Activated CD4-positive, alpha-beta memory T cell treated with anti-CD3 and anti-CD28 coated beads, Interleukin-2, amount 10 ng/mL, durations not matched to agents 7 days and 5 days (primary cell): ENCODE results near the gene P2RY8. TPM values are rescaled to one million over a fixed set of nuclear protein-coding genes. Genes with fewer than 3 reads are reported as not detected.
"Not testable (repeated sequence)": the region's sequence is repeated elsewhere in the genome, so short reads cannot be mapped to it uniquely, and the experiment has no call there.

Experiments used
- CTCF ChIA-PET: fragments of 350-600 bp; sonication (Branson Sonifier 250); formaldehyde crosslinking; loops from one replicate; lab custom pipeline; 2021; ENCODE audit warnings: antibody characterized with exemption, inconsistent platforms; lab: Charles Lee
- POLR2A ChIA-PET: fragments of 350-600 bp; sonication (Branson Sonifier 250); formaldehyde crosslinking; loops from one replicate; lab custom pipeline; 2021; ENCODE audit warnings: antibody characterized with exemption; lab: Charles Lee
- DNase-seq: peaks from one replicate; pipeline ENCODE4 v3.0.0-alpha.2; 2020
- H3K27ac Mint-ChIP-seq: one replicate; pipeline ENCODE4 v1.8.0; 2021; ENCODE audit warnings: mild to moderate bottlenecking, mixed read lengths
- H3K27me3 Mint-ChIP-seq: one replicate; pipeline ENCODE4 v1.8.0; 2021; ENCODE audit warnings: mixed read lengths
- H3K36me3 Mint-ChIP-seq: one replicate; pipeline ENCODE4 v1.8.0; 2021; ENCODE audit warnings: low read depth, mixed read lengths
- H3K4me1 Mint-ChIP-seq: one replicate; pipeline ENCODE4 v1.8.0; 2021; ENCODE audit warnings: mixed read lengths
- H3K4me3 Mint-ChIP-seq: one replicate; pipeline ENCODE4 v1.8.0; 2021; ENCODE audit warnings: mild to moderate bottlenecking, mixed read lengths
- H3K9me3 Mint-ChIP-seq: one replicate; pipeline ENCODE4 v1.8.0; 2021; ENCODE audit warnings: mixed read lengths
- total RNA-seq, 2 experiments: library from RNA; stranded (reverse); gene quantifications; one replicate each; pipeline ENCODE4 v1.2.3, GENCODE V29; 2021

P2RY8 gene
- total RNA-seq, 2 experiments from 2014 or later: 177 to 180 TPM

DNA sequence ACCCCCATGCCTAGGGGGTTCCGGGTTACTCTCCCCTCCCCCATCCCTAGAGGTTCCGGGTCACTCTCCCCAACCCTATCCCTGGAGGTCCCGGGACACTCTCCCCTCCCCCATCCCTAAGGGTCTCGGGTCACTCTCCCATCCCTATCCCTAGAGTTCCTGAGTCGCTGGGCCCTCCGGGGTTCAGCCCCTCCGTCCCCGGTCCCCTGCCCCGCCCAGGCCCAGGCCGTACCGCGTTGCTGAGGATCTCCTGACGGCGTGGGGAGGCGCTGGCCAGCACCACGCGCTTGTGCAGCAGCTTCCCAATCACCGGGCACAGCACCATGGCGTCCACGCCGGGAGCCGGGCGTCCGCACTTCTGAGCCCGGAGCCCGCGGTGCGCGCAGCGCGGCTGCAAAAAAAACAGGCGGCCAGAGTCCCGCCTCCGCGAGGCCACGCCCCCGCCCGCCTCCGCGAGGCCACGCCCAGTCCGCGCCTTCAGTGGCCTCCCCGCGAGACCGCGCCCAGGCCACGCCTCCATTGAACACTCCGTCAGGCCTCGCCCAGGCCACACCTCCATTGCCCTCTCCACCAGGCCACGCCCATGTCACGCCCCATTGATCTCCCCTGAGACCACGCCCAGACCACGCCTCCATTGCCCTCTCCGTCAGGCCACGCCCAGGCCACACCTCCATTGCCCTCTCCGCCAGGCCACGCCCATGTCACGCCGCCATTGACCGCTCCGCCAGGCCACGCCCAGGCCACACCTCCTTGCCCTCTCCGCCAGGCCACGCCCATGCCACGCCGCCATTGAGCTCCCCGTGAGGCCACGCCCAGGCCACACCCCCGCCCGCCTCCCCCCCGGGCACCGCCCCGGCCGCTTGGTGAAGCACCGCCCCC, 84.2 kb downstream of the P2RY8 start, which contains the start of gene ASMTL:
ASMTL (minus strand) TSS at position 394 of the 879 bp plus-strand sequence; CDS start at position 325, 69 bp downstream.
- ChIA-PET POLR2A (no interaction called here), CTCF (no interaction called here)
- DNase-seq: peak; percentile 100
- Mint-ChIP-seq H3K36me3 (peaks cover 24% of the 10 kb centered on the region), H3K4me3 (peak within 1 kb of the TSS; percentile 83), H3K27ac (peak within 1 kb of the TSS; percentile 95), H3K4me1 (peaks cover 41% of the 10 kb centered on the region), H3K27me3 (no peaks in the 10 kb centered on the region), H3K9me3 (peaks cover 20% of the 10 kb centered on the region)

DNA sequence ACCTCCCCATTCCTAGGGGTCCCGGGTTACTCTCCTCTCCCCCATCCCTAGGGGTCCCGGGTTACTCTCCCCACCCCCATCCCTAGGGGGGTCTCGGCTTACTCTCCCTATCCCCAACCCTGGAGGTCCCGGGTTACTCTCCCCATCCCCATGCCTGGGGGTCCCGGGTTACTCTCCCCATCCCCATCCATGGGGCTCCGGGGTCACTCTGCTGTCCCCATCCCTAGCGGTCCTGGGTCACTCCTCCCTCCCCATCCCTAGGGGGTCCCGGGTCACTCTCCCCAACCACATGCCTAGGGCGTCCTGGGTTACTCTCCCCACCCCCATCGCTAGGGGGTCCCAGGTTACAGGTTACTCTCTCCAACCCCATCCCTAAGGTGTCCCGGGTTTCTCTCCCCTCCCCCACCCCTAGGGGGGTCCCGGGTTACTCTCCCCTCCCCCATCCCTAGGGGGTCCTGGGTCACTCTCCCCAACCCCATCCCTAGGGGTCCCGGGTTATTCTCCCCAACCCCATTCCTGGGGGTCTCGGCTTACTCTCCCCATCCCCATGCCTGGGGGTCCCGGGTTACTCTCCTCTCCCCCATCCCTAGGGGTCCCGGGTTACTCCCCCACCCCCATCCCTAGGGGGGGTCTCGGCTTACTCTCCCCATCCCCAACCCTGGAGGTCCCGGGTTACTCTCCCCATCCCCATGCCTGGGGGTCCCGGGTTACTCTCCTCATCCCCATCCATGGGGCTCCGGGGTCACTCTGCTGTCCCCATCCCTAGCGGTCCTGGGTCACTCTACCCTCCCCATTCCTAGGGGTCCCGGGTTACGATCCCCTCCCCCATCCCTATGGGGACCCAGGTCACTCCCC, 85.1 kb downstream of the P2RY8 start:
- POLR2A ChIA-PET: no interaction called here
- DNase-seq: no peak
- Mint-ChIP-seq H3K27me3 (no peaks in the 10 kb centered on the region), H3K9me3 (peaks cover 29% of the 10 kb centered on the region), H3K4me1 (peaks cover 48% of the 10 kb centered on the region), H3K27ac (peak overlapping the region; percentile 75), H3K36me3 (peaks cover 33% of the 10 kb centered on the region), H3K4me3 (peak overlapping the region; percentile 83)
- CTCF ChIA-PET: no interaction called here

DNA sequence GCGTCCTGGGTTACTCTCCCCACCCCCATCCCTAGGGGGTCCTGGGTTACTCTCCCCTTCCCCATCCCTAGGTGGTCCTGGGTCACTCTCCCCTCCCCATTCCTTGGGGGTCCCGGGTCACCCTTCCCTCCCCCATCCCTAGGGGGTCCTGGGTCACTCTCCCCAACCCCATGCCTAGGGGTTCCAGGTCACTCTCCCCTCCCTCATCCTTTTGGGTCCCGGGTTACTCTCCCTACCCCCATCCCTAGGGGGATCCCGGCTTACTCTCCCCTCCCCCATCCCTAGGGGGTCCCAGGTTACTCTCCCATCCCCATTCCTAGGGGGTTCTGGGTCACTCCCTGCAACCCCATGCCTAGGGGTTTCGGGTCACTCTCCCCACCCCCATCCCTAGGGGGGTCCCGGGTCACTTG, 85.7 kb downstream of the P2RY8 start:
- ChIA-PET POLR2A (no interaction called here), CTCF (no interaction called here)
- H3K27me3 Mint-ChIP-seq: no peaks in the 10 kb centered on the region
- DNase-seq: peak; percentile 24
- H3K36me3 Mint-ChIP-seq: peaks cover 37% of the 10 kb centered on the region
- H3K9me3 Mint-ChIP-seq: peaks cover 32% of the 10 kb centered on the region
- peak overlapping the region; percentile 83 for H3K4me3 Mint-ChIP-seq
- H3K27ac Mint-ChIP-seq: no peak overlapping the region
- peaks cover 45% of the 10 kb centered on the region for H3K4me1 Mint-ChIP-seq

DNA sequence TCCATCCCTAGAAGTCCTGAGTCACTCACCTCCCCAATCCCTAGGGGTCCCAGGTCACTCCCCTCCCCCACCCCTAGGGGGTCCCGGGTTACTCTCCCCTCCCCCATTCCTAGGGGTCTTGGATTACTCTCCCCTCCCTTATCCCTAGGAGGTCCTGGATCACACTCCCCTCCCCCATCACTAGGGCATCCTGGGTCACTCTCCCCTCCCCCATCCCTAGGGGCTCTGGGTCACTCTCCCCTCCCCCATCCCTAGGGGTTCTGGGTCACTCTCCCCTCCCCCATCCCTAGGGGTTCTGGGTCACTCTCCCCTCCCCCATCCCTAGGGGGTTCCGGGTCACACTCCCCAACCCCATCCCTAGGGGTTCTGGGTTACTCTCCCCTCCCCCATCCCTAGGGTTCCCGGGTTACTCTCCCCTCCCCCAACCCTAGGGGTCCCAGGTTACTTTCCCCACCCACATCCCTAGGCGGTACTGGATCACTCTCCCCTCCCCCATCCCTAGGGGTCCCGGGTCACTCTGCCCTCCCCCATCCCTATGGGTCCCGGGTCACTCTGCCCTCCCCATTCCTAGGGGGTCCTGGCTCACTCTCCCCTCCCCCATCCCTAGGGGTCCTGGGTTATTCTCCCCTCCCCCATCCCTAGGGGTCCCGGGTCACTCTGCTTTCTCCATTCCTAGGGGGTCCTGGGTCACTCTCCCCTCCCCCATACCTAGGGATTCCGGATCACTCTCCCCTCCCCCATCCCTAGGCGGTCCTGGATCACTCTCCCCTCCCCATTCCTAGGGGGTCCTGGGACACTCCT, 86.4 kb downstream of the P2RY8 start:
- no peak overlapping the region for H3K4me3 Mint-ChIP-seq
- ChIA-PET CTCF (no interaction called here), POLR2A (no interaction called here)
- H3K4me1 Mint-ChIP-seq: peaks cover 41% of the 10 kb centered on the region
- no peak overlapping the region for H3K27ac Mint-ChIP-seq
- peaks cover 43% of the 10 kb centered on the region for H3K36me3 Mint-ChIP-seq
- peaks cover 32% of the 10 kb centered on the region for H3K9me3 Mint-ChIP-seq
- DNase-seq: peak; percentile 23
- no peaks in the 10 kb centered on the region for H3K27me3 Mint-ChIP-seq

DNA sequence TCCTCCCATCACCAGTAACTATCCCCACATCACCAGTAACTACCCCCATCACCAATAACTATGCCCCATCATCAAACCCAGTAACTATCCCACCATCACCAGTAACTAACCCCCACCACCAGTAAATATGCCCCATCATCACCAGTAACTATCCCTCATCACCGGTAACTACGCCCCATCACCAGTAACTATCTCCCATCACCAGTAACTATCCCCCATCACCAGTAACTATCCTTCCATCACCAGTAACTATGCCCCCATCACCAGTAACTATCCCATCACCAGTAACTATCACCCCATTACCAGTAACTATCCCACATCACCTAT, 87.2 kb downstream of the P2RY8 start:
- peak; percentile 14 for DNase-seq
- H3K27me3 Mint-ChIP-seq: no peaks in the 10 kb centered on the region
- ChIA-PET CTCF (no interaction called here), POLR2A (no interaction called here)
- H3K36me3 Mint-ChIP-seq: peaks cover 50% of the 10 kb centered on the region
- H3K4me1 Mint-ChIP-seq: peaks cover 34% of the 10 kb centered on the region
- no peak overlapping the region for H3K4me3 Mint-ChIP-seq
- no peak overlapping the region for H3K27ac Mint-ChIP-seq
- H3K9me3 Mint-ChIP-seq: peaks cover 37% of the 10 kb centered on the region

DNA sequence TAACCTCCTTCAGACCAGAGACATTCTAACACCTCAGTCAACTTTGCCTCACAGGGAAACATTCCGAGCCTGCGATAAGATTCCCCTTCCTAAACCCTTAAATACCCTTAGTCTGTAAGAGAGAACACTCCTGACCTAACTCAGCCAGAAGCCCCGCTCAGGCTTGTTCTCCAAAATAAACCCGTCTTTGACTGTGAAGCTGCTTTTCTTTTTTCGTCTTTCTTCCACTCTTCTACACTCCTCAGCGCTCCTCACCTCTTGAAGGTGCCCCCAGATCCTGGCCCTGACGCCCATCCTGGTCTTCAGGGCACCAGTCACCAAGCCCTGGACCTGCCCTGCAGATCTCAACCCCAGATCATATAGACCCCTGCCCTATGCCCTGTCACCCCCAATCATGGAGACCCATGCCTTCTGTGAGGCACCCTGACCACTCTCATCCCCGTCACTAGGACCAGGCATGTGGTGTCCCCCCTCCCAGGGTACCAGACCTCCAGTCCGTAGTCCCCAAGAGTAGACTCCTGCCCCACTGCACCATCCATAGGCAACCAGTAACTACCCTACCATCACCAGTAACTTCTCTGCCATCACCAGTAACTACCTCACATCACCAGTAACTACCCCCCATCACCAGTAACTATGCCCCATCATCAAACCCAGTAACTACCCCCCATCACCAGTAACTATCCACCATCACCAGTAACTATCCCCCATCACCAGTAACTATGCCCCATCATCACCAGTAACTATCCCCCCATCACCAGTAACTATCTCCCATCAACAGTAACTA, 87.8 kb downstream of the P2RY8 start:
- Mint-ChIP-seq H3K9me3 (peaks cover 42% of the 10 kb centered on the region), H3K4me3 (no peak overlapping the region), H3K4me1 (peaks cover 29% of the 10 kb centered on the region), H3K27me3 (no peaks in the 10 kb centered on the region), H3K36me3 (peaks cover 56% of the 10 kb centered on the region), H3K27ac (no peak overlapping the region)
- DNase-seq: peak; percentile 14
- POLR2A ChIA-PET: no interaction called here
- CTCF ChIA-PET: no interaction called here

DNA sequence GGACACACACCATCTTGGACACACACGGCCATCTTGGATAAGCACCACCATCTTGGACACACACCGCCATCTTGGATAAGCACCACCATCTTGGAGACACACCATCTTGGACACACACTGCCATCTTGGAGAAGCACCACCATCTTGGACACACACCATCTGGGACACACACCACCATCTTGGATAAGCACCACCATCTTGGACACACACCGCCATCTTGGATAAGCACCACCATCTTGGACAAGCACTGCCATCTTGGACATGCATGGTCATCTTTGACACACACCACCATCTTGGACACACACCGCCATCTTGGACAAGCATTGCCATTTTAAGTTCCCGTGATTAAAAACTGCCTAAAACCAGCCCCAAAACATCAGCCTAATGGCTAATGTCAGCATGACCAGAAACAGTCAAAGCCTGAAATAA, 88.4 kb downstream of the P2RY8 start:
- H3K4me3 Mint-ChIP-seq, CTCF ChIA-PET, H3K27me3 Mint-ChIP-seq, POLR2A ChIA-PET, H3K27ac Mint-ChIP-seq: not testable (repeated sequence)
- peak; percentile 15 for DNase-seq
- Mint-ChIP-seq H3K9me3 (peaks cover 45% of the 10 kb centered on the region), H3K4me1 (peaks cover 28% of the 10 kb centered on the region), H3K36me3 (peaks cover 62% of the 10 kb centered on the region)

DNA sequence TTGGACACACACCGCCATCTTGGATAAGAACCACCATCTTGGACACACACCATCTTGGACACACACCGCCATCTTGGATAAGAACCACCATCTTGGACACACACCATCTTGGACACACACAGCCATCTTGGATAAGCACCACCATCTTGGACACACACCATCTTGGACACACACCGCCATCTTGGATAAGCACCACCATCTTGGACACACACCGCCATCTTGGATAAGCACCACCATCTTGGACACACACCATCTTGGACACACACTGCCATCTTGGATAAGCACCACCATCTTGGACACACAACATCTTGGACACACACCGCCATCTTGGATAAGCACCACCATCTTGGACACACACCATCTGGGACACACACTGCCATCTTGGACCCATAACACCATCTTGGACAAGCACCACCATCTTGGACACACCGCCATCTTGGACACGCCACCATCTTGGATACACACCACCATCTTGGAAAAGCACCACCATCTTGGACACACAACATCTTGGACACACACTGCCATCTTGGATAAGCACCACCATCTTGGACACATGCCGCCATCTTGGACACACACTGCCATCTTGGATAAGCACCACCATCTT, 88.9 kb downstream of the P2RY8 start:
- POLR2A ChIA-PET, H3K27ac Mint-ChIP-seq, CTCF ChIA-PET, H3K27me3 Mint-ChIP-seq, H3K4me3 Mint-ChIP-seq: not testable (repeated sequence)
- Mint-ChIP-seq H3K9me3 (peaks cover 48% of the 10 kb centered on the region), H3K36me3 (peaks cover 67% of the 10 kb centered on the region), H3K4me1 (peaks cover 28% of the 10 kb centered on the region)
- peak; percentile 16 for DNase-seq

DNA sequence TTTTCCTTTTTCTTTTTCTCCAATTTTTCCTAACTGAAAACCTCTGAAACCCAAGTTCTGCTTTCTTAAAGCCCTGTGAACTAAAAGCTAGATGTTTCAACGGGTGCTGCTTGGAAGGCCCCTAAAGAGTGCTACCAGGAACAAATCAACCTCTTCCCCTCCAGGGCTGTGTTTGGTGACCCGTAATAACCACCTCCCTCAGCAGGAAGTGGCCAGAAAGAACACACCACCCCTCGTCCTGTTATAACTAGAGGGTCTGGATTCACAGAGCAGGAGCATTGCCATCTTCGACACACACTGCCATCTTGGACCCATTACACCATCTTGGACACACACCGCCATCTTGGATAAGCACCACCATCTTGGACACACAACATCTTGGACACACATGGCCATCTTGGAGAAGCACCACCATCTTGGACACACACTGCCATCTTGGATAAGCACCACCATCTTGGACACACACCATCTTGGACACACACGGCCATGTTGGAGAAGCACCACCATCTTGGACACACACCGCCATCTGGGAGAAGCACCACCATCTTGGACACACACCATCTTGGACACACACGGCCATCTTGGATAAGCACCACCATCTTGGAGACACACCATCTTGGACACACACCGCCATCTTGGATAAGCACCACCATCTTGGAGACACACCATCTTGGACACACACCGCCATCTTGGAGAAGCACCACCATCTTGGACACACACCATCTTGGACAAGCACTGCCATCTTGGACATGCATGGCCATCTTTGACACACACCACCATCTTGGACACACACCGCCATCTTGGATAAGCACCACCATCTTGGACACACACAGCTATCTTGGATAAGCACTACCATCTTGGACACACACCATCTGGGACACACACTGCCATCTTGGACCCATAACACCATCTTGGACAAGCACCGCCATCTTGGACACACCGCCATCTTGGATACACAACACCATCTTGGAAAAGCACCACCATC, 89.7 kb downstream of the P2RY8 start:
- H3K27me3 Mint-ChIP-seq, H3K27ac Mint-ChIP-seq, POLR2A ChIA-PET, CTCF ChIA-PET, H3K4me3 Mint-ChIP-seq: not testable (repeated sequence)
- peaks cover 75% of the 10 kb centered on the region for H3K36me3 Mint-ChIP-seq
- peaks cover 26% of the 10 kb centered on the region for H3K4me1 Mint-ChIP-seq
- DNase-seq: peak; percentile 20
- peaks cover 51% of the 10 kb centered on the region for H3K9me3 Mint-ChIP-seq

DNA sequence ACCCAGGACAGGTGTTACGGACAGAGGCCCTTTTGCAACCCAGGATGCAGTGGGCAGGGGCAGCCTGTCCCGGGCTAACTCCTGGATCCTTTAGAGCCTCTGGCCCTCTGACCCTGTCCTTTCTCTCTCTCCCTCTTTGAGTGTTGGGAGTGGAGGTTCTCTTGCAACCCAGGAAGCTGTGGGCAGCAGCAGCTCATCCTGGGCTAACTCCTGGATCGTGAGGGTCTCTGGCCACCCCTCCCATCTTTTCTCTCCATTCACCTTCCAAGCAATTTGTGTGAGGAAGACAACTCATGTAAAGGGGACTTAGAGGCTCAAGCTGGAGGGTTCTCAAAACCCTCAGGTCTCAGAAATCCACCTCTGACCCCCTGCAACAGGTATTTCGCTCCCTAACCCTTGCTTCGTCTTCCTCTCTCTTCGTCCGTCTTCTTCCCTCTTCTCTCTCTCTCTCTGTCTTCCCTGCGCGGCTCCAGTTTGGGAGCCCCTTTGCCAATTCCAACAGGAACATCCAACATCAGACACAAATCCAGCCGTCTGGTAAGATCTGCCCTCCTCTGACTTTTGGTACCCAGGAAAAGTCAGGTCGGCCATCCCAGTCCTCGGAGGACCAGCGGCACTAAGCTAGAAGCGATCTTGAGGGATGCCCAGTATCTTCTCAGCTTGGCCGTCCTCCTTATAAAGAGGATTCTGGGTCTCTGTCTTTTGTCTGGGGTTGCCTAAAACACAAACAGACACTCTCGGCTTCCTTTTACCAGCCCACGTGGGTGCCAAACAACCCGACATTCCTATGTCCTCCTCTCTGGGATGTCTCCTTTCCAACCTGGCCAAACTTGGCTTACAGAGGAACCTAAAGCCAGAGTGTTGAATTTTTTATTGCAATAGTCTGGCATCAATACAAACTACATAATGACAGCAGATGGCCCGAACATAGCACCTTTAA, 92.2 kb downstream of the P2RY8 start:
- peak; percentile 12 for DNase-seq
- peaks cover 81% of the 10 kb centered on the region for H3K36me3 Mint-ChIP-seq
- ChIA-PET POLR2A (no interaction called here), CTCF (no interaction called here)
- H3K4me3 Mint-ChIP-seq: no peak overlapping the region
- H3K27me3 Mint-ChIP-seq: no peaks in the 10 kb centered on the region
- peaks cover 21% of the 10 kb centered on the region for H3K4me1 Mint-ChIP-seq
- H3K9me3 Mint-ChIP-seq: peaks cover 48% of the 10 kb centered on the region
- H3K27ac Mint-ChIP-seq: no peak overlapping the region
